Measurements from ENCODE around the gene VPS11. TPM values are rescaled to one million over a fixed set of nuclear protein-coding genes. Genes with fewer than 3 reads are reported as not detected.
"Not testable (repeated sequence)": the region's sequence is repeated elsewhere in the genome, so short reads cannot be mapped to it uniquely, and the experiment has no call there.

The VPS11 gene
- total RNA-seq, 1 experiment from 2014 or later, result 11.1 TPM

DNA sequence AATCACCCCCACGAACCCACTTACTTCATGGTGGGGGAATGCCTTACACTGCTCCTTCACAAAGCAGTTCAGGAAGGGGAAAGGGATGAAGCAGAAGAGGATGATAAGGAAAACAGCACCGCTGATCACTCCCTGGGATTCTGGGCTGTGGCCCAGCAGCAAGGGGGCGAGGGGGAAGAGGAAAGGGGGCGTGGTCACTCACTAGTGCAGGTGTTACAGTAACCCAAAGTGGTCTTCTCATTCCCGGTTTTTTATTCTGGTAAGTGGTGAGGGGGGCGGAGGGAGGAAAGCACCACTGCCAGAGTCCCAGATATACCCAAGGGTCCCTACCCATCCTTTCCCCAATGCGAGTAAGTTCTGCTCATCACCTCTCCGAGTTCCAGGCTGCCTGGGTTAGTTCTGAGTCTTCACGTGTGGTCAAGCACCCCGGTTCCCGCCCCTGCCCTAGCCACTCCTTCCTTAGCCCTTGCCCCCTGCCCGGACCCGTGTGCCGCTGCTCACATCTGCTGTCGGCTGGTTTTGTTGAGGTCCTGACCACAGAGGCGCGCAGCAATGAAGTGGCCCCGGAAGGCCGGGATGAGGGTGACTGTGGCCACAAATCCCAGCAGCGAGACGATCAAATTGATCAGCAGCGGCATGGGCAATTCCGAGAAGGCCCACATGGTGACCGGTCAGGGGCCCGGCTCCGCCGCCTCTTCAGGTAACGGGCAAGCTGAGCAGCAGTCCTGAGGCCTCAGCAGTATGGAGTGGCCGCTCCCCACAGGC lies 33.6 kb downstream of the VPS11 start:
- no peak for DNase-seq (ENCODE audit: extremely low read depth, low read depth)

DNA sequence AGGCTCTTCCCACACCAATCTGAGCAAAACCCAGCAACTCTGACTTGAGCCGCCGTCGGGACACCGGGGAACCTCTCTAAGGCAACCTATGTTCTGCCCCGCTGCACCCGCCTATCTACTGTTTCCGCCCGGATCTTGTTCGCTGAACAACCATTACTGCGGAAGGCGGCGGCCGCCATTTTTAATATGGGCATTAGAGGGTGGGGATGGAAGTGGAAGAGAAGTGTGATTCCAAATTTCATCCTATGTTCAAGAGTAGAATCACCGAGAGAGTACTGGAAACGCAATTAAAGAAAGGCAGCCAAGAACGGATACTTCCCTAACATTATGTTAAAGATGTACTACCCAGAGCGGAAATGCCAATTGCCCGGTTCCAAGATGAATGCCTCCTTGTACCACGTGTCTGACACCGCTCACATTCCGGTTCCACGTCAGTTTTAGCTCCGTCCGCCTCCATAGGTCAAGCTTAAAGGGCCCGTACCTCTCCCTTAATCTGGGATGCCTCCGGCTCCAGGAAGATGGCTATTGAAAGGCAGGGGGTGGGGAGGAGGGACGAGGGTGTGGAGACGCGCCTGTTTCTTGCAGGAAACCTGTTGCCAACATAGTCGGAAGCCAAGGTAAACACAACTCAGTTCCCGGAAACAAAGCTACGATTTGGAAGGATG lies 34.3 kb downstream of the VPS11 start, which contains the start of gene DPAGT1:
Gene DPAGT1 (minus strand): TSS at position 95 of the 665 bp plus-strand sequence. CDS start 198 bp downstream, outside the sequence.
- DNase-seq (ENCODE audit: extremely low read depth, low read depth), result peak; percentile 96

DNA sequence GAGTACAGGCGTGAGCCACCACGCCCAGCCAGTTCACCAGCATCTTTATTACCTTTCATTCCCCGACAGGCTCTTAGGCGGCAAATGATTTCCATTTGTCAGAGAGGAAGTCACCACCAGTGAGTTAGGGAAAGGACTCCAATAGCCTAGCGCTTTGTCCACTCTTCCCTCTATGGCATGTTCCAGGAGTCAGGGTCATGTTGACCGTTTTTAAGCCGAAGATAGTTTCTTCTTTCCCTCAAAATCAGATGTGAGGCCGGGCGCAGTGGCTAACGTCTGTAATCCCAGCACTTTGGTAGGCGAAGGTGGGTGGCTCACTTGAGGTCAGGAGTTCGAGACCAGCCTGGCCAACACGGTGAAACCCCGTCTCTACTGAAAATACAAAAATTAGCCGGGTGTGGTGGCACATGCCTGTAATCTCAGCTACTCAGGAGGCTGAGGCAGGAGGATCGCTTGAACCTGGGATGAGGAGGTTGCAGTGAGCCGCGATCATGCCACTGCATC lies 35.6 kb downstream of the VPS11 start:
- not testable (repeated sequence) for DNase-seq (ENCODE audit: extremely low read depth, low read depth)

DNA sequence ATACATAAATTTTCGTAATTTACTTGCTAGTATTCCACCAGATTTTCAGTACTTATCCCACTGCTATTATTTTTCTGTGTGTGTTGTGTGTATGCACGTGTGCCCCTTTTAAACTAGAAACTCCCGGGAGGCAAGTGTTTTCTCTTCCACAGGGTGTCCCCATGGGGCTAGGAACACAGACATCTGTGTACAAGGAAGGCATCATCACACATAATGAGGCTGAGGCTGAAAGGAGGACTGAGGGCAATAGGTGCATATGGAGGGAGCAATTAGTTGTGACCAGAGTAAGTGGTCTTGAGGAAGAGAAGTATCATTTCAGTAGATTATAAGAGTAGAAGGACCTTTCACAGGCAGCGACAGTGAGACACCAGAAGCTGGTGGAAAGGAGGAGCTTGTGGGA lies 36.2 kb downstream of the VPS11 start:
- no peak for DNase-seq (ENCODE audit: extremely low read depth, low read depth)

DNA sequence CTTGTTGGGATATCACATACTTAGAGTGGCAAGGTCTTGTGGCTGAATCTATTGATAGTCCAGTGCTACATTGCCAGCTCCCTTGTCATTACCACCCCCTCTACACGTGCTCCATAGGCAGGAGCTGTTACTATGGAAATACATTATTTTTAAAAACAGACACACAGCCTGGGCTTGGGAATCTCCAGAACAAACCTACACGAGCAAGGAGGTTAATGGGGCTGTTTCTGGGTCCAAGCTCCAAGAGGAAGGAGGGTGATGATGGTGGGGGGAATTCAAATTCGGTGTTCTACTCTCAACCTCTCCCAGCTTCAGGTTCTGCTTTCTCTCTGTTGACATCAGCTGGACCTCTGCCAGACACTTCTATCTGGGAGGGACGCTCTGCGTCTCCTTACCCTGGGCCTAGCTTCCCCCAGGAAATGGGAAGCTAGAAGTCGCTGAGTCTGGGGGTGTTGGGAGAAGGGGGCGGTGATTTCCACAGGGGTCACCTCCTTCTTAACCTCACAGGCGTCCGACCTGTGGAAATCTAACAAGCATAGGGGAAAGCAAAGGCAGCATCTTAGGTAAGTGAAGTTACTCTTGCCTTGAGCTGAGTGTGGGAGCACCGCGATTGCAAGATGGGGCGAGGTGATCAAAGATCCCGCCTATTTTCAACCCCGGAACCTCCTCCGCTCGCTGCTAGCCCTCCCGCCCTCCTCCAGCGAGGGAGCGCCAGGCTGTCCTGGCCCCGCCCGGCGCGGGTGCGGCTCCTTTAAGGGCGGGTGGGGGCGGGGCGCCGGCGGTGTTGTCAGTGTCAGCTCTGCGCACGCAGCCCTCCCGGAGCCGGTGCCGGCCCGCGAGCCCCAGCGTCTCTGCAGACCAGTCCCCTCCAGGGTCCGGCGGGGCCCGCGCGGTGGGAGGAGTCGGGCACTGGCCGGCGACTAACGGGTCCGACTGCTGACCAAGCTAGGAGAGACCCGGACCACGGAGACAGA lies 39.2 kb downstream of the VPS11 start, which contains the start of gene C2CD2L:
Gene C2CD2L (plus strand): TSS at position 781 of the 974 bp plus-strand sequence. CDS start 398 bp downstream, outside the sequence.
- DNase-seq (ENCODE audit: extremely low read depth, low read depth), result peak; percentile 77

DNA sequence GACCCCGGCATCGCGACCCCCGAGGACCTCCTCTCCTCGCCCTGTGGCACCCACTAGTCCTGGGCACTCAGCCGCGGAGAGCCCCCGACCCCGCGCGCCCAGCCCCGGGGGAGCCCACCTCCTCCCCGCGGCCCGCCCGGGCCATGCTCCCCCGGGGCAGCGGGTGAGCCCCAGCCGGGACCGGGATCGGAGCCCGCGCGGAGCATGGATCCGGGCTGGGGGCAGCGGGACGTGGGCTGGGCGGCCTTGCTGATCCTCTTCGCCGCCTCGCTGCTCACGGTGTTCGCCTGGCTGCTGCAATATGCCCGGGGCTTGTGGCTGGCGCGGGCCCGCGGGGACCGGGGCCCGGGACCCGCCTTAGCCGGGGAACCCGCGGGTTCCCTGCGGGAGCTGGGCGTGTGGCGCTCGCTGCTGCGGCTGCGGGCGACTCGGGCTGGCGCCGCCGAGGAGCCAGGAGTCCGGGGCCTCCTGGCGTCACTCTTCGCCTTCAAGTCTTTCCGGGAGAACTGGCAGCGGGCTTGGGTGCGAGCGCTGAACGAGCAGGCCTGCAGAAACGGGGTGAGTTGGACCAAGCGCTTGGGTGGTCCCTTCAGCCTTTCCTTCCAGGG lies 40.0 kb downstream of the VPS11 start:
- DNase-seq (ENCODE audit: extremely low read depth, low read depth), result no peak

DNA sequence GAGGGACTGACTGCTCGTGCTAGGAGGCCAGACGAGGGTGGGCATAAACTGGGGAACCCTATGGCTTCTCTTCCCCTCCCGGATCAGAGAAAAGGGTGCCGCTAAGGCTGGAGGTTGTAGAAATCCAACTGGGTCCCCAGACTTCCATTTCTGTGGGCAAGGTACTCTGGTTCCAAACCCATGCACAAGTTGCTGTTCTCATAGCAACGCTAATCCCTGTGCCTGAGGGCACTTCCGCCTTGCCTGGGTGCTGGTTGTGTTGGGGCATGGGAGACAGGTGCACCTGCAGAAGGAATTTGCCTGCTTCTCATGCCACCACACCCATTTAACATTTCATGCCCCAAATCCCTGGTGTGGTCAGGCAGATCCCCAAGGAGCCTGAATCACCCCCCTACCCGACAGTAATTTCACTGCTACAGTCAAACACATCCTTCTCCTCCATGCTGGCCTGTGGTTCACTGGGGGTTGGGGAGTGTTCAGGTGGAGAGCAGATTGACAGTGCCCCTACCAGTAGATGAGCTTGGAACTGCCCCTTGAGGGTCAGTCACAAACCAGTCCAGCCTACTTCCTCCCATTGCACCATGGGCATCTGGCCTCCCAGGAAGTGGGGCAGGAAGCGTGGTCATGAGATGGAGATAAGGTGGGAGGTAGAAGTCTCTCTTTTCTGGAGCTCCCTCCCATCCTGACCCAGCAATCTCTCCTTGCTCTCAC lies 40.7 kb downstream of the VPS11 start:
- no peak for DNase-seq (ENCODE audit: extremely low read depth, low read depth)

DNA sequence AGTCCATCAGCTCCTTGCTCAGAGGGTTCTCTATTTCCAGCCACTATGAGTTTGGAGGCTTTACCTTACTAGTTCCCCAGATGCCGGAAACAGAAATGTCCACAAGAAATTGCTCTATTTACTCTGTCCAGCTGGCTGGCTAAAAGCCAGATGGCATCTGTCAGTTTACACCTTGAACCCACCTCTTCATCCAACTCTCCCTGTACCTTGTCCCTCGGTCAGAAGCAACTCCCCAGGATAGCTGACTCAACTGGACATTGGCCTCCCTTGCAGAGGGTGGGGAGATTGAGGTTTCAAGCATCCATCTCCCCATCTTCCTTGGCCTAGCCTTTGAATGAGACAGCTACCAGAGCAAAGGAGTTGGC lies 41.2 kb downstream of the VPS11 start:
- no peak for DNase-seq (ENCODE audit: extremely low read depth, low read depth)

DNA sequence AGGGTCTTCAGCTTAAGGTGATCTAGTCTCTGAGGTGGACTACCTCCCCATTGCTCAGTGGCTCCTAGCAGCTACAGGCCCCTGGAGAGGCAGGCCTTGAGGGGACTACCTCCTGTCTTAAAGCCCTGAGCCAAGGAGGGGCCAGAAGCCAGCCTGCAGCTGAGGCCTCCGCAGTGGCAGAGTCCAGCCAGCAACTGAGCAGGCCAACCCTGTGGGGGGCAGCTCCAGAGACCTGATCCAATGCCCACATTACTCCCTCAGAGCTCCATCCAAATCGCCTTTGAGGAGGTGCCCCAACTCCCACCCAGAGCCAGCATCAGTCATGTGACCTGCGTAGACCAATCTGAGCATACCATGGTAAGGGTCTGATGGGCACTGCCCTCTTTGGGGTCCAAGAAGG lies 42.2 kb downstream of the VPS11 start:
- DNase-seq (ENCODE audit: extremely low read depth, low read depth), result no peak

DNA sequence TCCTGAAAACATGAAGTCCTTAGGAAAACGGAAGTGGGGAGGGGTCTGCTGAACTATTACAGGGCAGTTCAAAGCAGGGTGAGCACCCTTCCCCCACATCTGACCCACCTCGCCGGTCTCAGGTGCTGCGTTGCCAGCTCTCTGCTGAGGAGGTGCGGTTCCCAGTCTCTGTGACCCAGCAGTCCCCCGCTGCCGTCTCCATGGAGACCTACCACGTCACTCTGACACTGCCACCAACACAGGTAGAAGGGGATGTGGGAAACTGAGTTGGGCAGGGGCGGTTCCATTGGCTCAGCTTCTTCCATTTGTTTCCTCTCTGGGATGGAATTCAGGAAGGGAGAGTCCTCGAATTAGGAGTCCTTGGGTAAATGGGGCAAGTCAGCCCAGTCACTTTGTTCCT lies 42.8 kb downstream of the VPS11 start:
- no peak for DNase-seq (ENCODE audit: extremely low read depth, low read depth)

DNA sequence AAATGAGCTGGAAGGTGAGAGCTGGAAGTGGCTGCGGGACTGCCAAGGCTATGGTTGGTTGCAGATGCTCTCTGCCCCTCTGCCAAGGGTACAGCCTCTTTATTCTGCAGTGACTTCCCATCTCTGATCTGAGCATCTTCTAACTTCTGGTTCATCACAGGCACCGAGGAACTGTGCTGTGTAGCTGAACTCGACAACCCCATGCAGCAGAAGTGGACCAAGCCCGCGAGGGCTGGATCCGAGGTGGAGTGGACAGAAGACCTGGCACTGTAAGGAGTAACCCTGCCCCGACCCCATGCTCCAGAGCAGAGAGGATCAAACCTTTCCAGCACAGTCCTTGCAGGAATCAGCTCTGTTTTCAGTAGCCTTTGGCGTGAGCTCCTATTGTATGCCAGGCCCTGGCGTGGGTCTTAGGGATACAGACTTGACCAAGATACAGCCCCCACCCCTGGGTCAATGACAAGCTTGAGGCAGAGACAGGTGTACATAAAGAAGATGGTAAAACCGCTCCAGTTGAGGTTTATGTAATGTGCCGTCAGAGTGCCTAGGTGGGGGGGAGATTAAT lies 43.8 kb downstream of the VPS11 start:
- no peak for DNase-seq (ENCODE audit: extremely low read depth, low read depth)

DNA sequence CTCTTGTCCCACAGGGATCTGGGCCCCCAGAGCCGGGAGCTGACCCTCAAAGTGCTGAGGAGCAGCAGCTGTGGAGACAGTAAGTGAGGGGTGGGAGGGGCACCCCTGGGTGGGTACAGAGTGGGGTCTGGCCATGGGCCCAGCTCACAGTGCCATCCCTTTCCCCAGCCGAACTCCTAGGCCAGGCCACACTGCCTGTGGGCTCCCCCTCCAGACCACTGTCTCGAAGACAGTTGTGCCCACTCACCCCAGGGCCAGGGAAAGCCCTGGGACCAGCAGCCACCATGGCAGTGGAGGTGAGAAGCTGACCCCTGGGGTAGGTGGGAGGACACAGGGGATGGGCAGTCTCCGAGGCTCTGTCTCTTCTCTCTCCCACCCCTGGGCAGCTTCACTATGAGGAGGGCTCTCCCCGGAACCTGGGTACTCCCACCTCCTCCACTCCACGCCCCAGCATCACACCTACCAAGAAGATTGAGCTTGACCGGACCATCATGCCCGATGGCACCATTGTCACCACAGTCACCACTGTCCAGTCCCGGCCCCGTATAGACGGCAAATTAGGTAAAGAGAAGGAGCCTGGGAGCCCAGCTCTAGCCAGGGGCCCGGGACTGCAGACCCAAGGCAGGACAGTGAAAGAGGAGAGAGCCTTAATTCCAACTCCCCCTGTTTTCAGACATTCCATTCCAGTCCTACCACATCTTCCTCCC lies 44.8 kb downstream of the VPS11 start:
- DNase-seq (ENCODE audit: extremely low read depth, low read depth), result no peak

DNA sequence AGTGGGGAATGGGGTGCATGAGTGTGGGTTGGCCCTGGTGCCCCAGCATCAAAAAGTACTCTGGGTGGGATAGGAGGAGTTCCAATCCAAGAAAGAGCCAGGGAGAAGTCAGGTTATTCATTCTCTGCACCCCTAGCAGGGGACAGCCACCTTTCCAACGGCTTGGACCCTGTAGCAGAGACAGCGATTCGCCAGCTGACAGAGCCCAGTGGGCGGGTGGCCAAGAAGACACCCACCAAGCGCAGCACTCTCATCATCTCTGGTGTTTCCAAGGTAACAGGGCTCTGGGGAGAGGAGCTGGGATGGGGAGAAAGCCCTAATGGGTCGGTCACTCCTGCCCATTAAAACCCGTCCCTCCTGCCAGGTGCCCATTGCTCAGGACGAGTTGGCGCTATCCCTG lies 46.1 kb downstream of the VPS11 start:
- no peak for DNase-seq (ENCODE audit: extremely low read depth, low read depth)

DNA sequence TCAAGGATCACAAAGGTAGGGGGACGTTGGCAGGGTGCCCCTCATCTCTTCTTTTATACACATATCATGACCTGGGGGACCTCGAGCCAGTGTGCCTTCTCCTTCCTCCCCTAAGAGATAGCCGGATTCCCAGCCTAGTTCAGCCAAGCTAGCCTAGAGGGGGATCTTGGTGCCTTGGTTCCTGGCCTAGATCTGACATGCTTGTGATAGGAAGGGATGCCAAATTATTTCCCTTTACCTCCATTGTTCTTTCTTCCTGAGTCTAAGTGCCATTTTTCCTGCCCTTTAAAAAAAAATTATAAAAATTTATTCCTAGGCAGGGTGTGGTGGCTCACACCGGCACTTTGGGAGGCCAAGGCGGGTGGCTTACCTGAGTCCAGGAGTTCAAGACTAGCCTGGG lies 46.7 kb downstream of the VPS11 start:
- no peak for DNase-seq (ENCODE audit: extremely low read depth, low read depth)

DNA sequence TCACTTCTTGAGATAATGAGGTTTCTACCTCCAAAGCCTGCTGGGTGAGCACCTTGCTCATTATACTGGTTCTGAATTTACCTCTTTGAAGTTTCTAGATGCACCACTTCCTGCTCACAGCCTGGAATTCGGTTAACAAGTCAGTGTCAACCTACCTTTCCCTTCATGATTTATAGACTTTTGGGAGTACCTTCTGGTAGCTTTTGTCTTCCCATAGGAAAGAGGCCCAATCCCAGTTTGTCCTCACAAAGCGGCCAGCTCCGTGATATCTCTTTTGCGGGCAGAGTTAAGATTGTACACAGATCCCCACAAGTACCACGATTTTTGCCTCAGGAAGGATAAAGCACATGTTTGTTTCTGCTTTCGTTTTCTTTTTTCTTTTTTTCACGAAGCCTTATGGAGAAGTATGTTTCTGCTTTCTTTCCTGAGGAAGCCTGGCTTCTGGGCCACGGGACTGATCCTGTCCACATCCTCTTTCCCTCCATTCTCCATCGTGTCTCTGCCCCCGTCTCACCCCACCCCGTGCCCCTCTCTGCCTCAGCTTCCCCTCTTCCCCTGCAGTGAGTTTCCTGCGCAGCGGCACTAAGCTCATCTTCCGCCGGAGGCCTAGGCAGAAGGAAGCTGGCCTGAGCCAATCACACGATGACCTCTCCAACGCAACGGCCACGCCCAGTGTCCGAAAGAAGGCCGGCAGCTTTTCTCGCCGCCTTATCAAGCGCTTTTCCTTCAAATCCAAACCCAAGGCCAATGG lies 48.0 kb downstream of the VPS11 start:
- no peak for DNase-seq (ENCODE audit: extremely low read depth, low read depth)

DNA sequence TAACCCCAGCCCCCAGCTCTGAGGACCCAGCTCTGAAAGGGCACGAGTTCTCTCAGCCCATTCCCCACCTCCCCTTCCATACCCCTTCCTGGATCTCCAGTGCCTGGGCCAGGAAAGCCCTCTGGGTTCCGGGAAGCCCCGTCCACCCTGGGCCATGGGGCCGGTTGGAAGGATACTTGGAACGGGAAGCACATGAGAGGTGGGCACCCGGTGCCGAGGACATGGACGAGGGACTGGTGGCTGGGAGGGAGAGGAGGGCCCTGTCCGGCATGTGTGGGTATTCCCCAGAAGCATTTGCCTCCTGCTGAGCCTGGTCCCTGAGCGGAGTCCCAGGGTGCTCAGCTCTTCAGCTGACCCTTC lies 48.6 kb downstream of the VPS11 start:
- no peak for DNase-seq (ENCODE audit: extremely low read depth, low read depth)

DNA sequence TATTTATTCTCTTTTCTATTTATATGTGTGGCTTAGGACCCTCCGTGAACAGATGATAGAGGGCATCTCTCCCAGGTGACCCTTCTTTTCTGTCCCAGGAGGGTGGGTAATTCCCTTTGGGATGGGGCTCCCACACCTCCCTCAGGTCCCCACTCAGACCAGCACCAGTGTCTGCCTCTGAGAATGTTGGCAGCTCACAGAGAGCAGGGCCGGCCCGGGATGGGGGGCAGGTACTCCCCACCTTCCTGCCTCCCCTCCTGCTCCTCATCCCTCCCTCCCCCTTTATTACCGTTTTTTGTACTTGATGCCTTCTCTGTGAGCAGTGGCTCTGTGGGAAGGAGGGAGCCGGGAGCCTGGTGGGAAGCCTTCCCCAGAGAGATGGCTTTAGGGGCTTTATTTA lies 49.0 kb downstream of the VPS11 start:
- no peak for DNase-seq (ENCODE audit: extremely low read depth, low read depth)
